H9 (cell line): ENCODE results near the gene CEMIP2. TPM values are rescaled to one million over a fixed set of nuclear protein-coding genes. Genes with fewer than 3 reads are reported as not detected.

ENCODE experiments used
- DNase-seq: peaks from one replicate; pipeline ENCODE4 v3.0.0-alpha.2; 2017
- H2AFZ ChIP-seq: one replicate; pipeline ENCODE4 v1.6.1; 2013; ENCODE audit warnings: mild to moderate bottlenecking, low read length, control low read depth, moderate library complexity
- H2AK5ac ChIP-seq: 2 replicates; pipeline ENCODE4 v1.6.1; 2013; ENCODE audit warnings: low read length, control low read depth, mixed read lengths; ENCODE audit not compliant: insufficient read length
- H2BK120ac ChIP-seq: one replicate; pipeline ENCODE4 v1.6.1; 2013; ENCODE audit warnings: low read depth, mild to moderate bottlenecking, low read length, control low read depth, inconsistent platforms; ENCODE audit not compliant: poor library complexity, severe bottlenecking
- H2BK12ac ChIP-seq: 2 replicates; pipeline ENCODE4 v1.6.1; 2013; ENCODE audit warnings: low read length, control low read depth, mixed read lengths, low read depth; ENCODE audit not compliant: insufficient read length
- H2BK15ac ChIP-seq: 2 replicates; pipeline ENCODE4 v1.6.1; 2013; ENCODE audit warnings: low read depth, low read length, control low read depth
- H2BK20ac ChIP-seq: one replicate; pipeline ENCODE4 v1.6.1; 2013; ENCODE audit warnings: low read depth, mild to moderate bottlenecking, low read length, control low read depth, inconsistent platforms; ENCODE audit not compliant: poor library complexity, severe bottlenecking
- H2BK5ac ChIP-seq: 2 replicates; pipeline ENCODE4 v1.6.1; 2013; ENCODE audit warnings: low read length, control low read depth, mixed read lengths; ENCODE audit not compliant: insufficient read length
- H3K14ac ChIP-seq: 2 replicates; pipeline ENCODE4 v1.6.1; 2013; ENCODE audit warnings: low read length, control low read depth; ENCODE audit not compliant: insufficient read depth
- H3K18ac ChIP-seq: 2 replicates; pipeline ENCODE4 v1.6.1; 2013; ENCODE audit warnings: low read depth, mild to moderate bottlenecking, mixed read lengths, low read length, control low read depth; ENCODE audit not compliant: insufficient read length
- H3K23ac ChIP-seq: 2 replicates; pipeline ENCODE4 v1.6.1; 2013; ENCODE audit warnings: low read length, control low read depth, mixed read lengths, low read depth; ENCODE audit not compliant: insufficient read length
- H3K23me2 ChIP-seq: 2 replicates; pipeline ENCODE4 v1.6.1; 2013; ENCODE audit warnings: low read depth, mild to moderate bottlenecking, mixed read lengths, low read length, control low read depth; ENCODE audit not compliant: insufficient read length, poor library complexity, severe bottlenecking
- H3K27ac ChIP-seq: 2 replicates; pipeline ENCODE4 v1.5.1; 2013; ENCODE audit warnings: low read length, control low read depth, mixed read lengths, low read depth; ENCODE audit not compliant: insufficient read length
- H3K27me3 ChIP-seq: 2 replicates; pipeline ENCODE4 v1.6.1; 2013; ENCODE audit warnings: low read length, control low read depth, inconsistent platforms; ENCODE audit not compliant: insufficient read depth
- H3K4ac ChIP-seq: 2 replicates; pipeline ENCODE4 v1.6.1; 2013; ENCODE audit warnings: low read depth, mild to moderate bottlenecking, control low read depth, inconsistent platforms, low read length, moderate library complexity
- H3K4me1 ChIP-seq: 2 replicates; pipeline ENCODE4 v1.6.1; 2013; ENCODE audit warnings: low read length, control low read depth, inconsistent platforms; ENCODE audit not compliant: insufficient read depth
- H3K4me2 ChIP-seq: 2 replicates; pipeline ENCODE4 v1.6.1; 2013; ENCODE audit warnings: low read length, control low read depth, mixed read lengths; ENCODE audit not compliant: insufficient read length, insufficient read depth
- H3K56ac ChIP-seq: 2 replicates; pipeline ENCODE4 v1.6.1; 2013; ENCODE audit warnings: low read depth, mild to moderate bottlenecking, mixed read lengths, low read length, control low read depth; ENCODE audit not compliant: insufficient read length
- H3K79me1 ChIP-seq: 2 replicates; pipeline ENCODE4 v1.6.1; 2013; ENCODE audit warnings: low read depth, mild to moderate bottlenecking, moderate library complexity, low read length, control low read depth, inconsistent platforms; ENCODE audit not compliant: insufficient read depth, poor library complexity, severe bottlenecking
- H3K79me2 ChIP-seq: 2 replicates; pipeline ENCODE4 v1.6.1; 2013; ENCODE audit warnings: low read length, control low read depth, inconsistent platforms; ENCODE audit not compliant: insufficient read depth
- H3K9ac ChIP-seq: 2 replicates; pipeline ENCODE4 v1.6.1; 2013; ENCODE audit warnings: low read length, control low read depth, mixed read lengths; ENCODE audit not compliant: insufficient read length; ENCODE audit errors: extremely low read depth
- H3K9me3 ChIP-seq: one replicate; pipeline ENCODE4 v1.6.1; 2013; ENCODE audit warnings: low read depth, low read length, inconsistent platforms; ENCODE audit not compliant: control insufficient read depth
- H3T11ph ChIP-seq: one replicate; pipeline ENCODE4 v1.6.1; 2013; ENCODE audit warnings: mild to moderate bottlenecking, low read length, control low read depth, inconsistent platforms
- H4K20me1 ChIP-seq: one replicate; pipeline ENCODE4 v1.6.1; 2013; ENCODE audit not compliant: control insufficient read depth, insufficient read length, insufficient read depth
- H4K5ac ChIP-seq: 2 replicates; pipeline ENCODE4 v1.6.1; 2013; ENCODE audit warnings: low read depth, mild to moderate bottlenecking, mixed read lengths, low read length, control low read depth; ENCODE audit not compliant: insufficient read length
- H4K8ac ChIP-seq: replicated peaks from 2 replicates; pipeline ENCODE4 v1.6.1; 2013; ENCODE audit warnings: low read length, control low read depth, mixed read lengths, low read depth; ENCODE audit not compliant: insufficient read length
- H4K91ac ChIP-seq: 2 replicates; pipeline ENCODE4 v1.6.1; 2013; ENCODE audit warnings: low read depth, mild to moderate bottlenecking, moderate library complexity, mixed read lengths, low read length, control low read depth; ENCODE audit not compliant: insufficient read length
- H3K27ac Mint-ChIP-seq, 3 experiments: 2 replicates in 2 of 3; 3 replicates in 1 of 3; pipeline ENCODE4 v1.8.0; 2020 to 2021; ENCODE audit warnings: mixed read lengths in 3 of 3, mild to moderate bottlenecking in 1 of 3, moderate library complexity in 1 of 3
- H3K27me3 Mint-ChIP-seq: 2 replicates; pipeline ENCODE4 v1.8.0; 2021; ENCODE audit warnings: low read depth, mild to moderate bottlenecking, moderate library complexity, mixed read lengths
- H3K36me3 Mint-ChIP-seq, 3 experiments: 2 replicates in 2 of 3; 3 replicates in 1 of 3; pipeline ENCODE4 v1.8.0; 2020 to 2021; ENCODE audit warnings: low read depth in 3 of 3, mixed read lengths in 3 of 3; ENCODE audit not compliant: insufficient read depth in 1 of 3
- H3K4me1 Mint-ChIP-seq, 2 experiments: 2 replicates each; pipeline ENCODE4 v1.8.0; 2020; ENCODE audit warnings: mixed read lengths in 2 of 2
- H3K4me3 Mint-ChIP-seq, 2 experiments: 2 replicates in 1 of 2; 3 replicates in 1 of 2; pipeline ENCODE4 v1.8.0; 2020 to 2021; ENCODE audit warnings: mild to moderate bottlenecking in 2 of 2, mixed read lengths in 2 of 2, moderate library complexity in 1 of 2
- H3K9me3 Mint-ChIP-seq, 2 experiments: 2 replicates in 1 of 2; 3 replicates in 1 of 2; pipeline ENCODE4 v1.8.0; 2020; ENCODE audit warnings: mild to moderate bottlenecking in 2 of 2, mixed read lengths in 2 of 2, moderate library complexity in 1 of 2
- WGBS: extraction: QIAGEN DNeasy Blood & Tissue Kit; methylation state at CpG from one replicate; pipeline ENCODE4 v1.1.7; 2013; ENCODE audit warnings: missing lambda C conversion rate, low lambda C conversion rate, mixed read lengths; ENCODE audit not compliant: insufficient read length; ENCODE audit errors: extremely low coverage; 5-methylcytosine and 5-hydroxymethylcytosine counted together
- total RNA-seq: library from RNA; stranded (reverse); gene quantifications from 2 replicates; pipeline ENCODE4 v1.2.1, GENCODE V29; 2021
- TF ChIP-seq, protein P1 (sequence below): fragments of 200-600 bp; sonication (generic); conservative IDR thresholded peaks from 3 replicates; pipeline ENCODE4 v1.8.0; 2021; ENCODE audit warnings: antibody characterized with exemption, mild to moderate bottlenecking

CEMIP2 gene
- total RNA-seq, 1 experiment from 2014 or later = 77.2 TPM

DNA sequence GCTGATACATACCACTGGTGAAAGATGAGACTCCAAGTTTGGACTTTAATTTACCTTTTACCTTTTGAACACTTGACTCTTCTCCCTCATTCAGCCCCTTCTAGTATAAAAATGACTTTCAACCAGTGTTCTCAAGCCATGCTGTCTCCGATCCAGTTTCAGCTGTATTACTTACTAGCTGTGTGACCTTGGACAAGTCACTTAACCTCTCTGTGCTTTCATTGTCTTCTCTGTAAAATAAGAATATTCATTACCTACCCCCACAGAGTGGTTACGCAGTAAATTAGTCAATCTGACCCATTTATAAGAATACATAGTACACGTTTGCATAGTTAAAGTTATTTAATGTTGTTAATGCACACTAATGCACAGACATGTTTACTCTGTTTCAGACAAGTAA lies 12.6 kb upstream of the CEMIP2 start:
- Mint-ChIP-seq H3K4me1 (peaks cover 7 to 8% of the 10 kb centered on the region in 2 experiments; a peak in 3 of 4 replicates), H3K9me3 (no peaks in the 10 kb centered on the region), H3K27me3 (no peaks in the 10 kb centered on the region), H3K36me3 (no peaks in the 10 kb centered on the region), H3K4me3 (no peak overlapping the region), H3K27ac (no peak overlapping the region)
- H2AK5ac ChIP-seq = no peak overlapping the region
- H2BK12ac ChIP-seq = no peak overlapping the region
- H3K18ac ChIP-seq = no peak overlapping the region
- DNase-seq = no peak
- H3K9me3 ChIP-seq = no peaks in the 10 kb centered on the region
- no peak overlapping the region for H3K4ac ChIP-seq
- H3K14ac ChIP-seq = no peak overlapping the region
- no peak overlapping the region for H3K27ac ChIP-seq
- H3K56ac ChIP-seq = no peak overlapping the region
- H2BK5ac ChIP-seq = no peak overlapping the region
- no peaks in the 10 kb centered on the region for H3K4me1 ChIP-seq
- no peaks in the 10 kb centered on the region for H3K27me3 ChIP-seq
- no peak overlapping the region for H3K4me2 ChIP-seq
- no peak overlapping the region for H2BK20ac ChIP-seq
- no peaks in the 10 kb centered on the region for H3K79me1 ChIP-seq
- no peaks in the 10 kb centered on the region for H3K23me2 ChIP-seq
- TF ChIP-seq, protein P1, sequence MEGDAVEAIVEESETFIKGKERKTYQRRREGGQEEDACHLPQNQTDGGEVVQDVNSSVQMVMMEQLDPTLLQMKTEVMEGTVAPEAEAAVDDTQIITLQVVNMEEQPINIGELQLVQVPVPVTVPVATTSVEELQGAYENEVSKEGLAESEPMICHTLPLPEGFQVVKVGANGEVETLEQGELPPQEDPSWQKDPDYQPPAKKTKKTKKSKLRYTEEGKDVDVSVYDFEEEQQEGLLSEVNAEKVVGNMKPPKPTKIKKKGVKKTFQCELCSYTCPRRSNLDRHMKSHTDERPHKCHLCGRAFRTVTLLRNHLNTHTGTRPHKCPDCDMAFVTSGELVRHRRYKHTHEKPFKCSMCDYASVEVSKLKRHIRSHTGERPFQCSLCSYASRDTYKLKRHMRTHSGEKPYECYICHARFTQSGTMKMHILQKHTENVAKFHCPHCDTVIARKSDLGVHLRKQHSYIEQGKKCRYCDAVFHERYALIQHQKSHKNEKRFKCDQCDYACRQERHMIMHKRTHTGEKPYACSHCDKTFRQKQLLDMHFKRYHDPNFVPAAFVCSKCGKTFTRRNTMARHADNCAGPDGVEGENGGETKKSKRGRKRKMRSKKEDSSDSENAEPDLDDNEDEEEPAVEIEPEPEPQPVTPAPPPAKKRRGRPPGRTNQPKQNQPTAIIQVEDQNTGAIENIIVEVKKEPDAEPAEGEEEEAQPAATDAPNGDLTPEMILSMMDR = no peak
- no peak overlapping the region for H4K8ac ChIP-seq
- no peak overlapping the region for H4K91ac ChIP-seq
- no peak overlapping the region for H3K23ac ChIP-seq
- H2BK120ac ChIP-seq = no peak overlapping the region
- no peak overlapping the region for H2BK15ac ChIP-seq
- H3T11ph ChIP-seq = no peak overlapping the region
- H2AFZ ChIP-seq = no peak overlapping the region
- no CpG with 5 or more reads among the region's 3 CpGs for WGBS
- H4K5ac ChIP-seq = no peak overlapping the region
- H4K20me1 ChIP-seq = no peaks in the 10 kb centered on the region
- no peaks in the 10 kb centered on the region for H3K79me2 ChIP-seq
- H3K9ac ChIP-seq = no peak overlapping the region
